ENCODE measurements around the gene RFX3. TPM values are rescaled to one million over a fixed set of nuclear protein-coding genes. Genes with fewer than 3 reads are reported as not detected.

RFX3 gene
- total RNA-seq, 1 experiment from 2014 or later, result 5.7 TPM

GRCh38 chr9:3471883-3472282, 53.9 kb downstream of the RFX3 start:
- ChIA-PET CTCF (no interaction called here), POLR2A (no interaction called here)
- no peaks in the 10 kb centered on the region for H3K36me3 ChIP-seq (ENCODE audit: control insufficient read depth, insufficient read depth, low read length)
- intact Hi-C loops (cut with micrococcal nuclease; ENCODE audit: unreplicated experiment) (no loop called here), in situ Hi-C loops (cut with HindIII; ENCODE audit: low pct_unique_long_range_greater_than_20kb, low sequenced_read_pairs) (no loop called here)
- no peak for DNase-seq (ENCODE audit: low read depth, low spot score)
- no peaks in the 10 kb centered on the region for H3K9me3 ChIP-seq (ENCODE audit: control insufficient read depth, insufficient read depth, low read depth, low read length)
- no peaks in the 10 kb centered on the region for H3K27me3 ChIP-seq (ENCODE audit: control insufficient read depth, insufficient read depth, low read length)
- ATAC-seq, result no peak
- no peak overlapping the region for H3K27ac ChIP-seq (ENCODE audit: low read length)
- TF ChIP-seq SIN3A (IDR thresholded peaks at IDR 0.05; ENCODE audit: borderline replicate concordance, insufficient read depth, low read depth, low read length) (no peak), POLR2AphosphoS5 (IDR thresholded peaks at IDR 0.05; ENCODE audit: low read depth, low read length) (no peak), TCF7L2 (IDR thresholded peaks at IDR 0.05; ENCODE audit: low read depth, low read length) (no peak), CTCF (IDR thresholded peaks at IDR 0.05) (no peak), REST (IDR thresholded peaks at IDR 0.05; ENCODE audit: insufficient read depth in 1 of 2, low read depth in 2 of 2, low read length in 1 of 2) (no peak)
- BruUV-seq (replicated peaks), result no TSS peak
- H3K4me3 ChIP-seq (ENCODE audit: low read depth in 2 of 2, low read length in 2 of 2), result no peak overlapping the region
- H3K4me1 ChIP-seq (ENCODE audit: control insufficient read depth, insufficient read depth, low read length), result no peaks in the 10 kb centered on the region

GRCh38 chr9:3468421-3469205, 57.2 kb downstream of the RFX3 start:
- H3K36me3 ChIP-seq (ENCODE audit: control insufficient read depth, insufficient read depth, low read length), result no peaks in the 10 kb centered on the region
- no peaks in the 10 kb centered on the region for H3K9me3 ChIP-seq (ENCODE audit: control insufficient read depth, insufficient read depth, low read depth, low read length)
- no peaks in the 10 kb centered on the region for H3K4me1 ChIP-seq (ENCODE audit: control insufficient read depth, insufficient read depth, low read length)
- ATAC-seq (no peak), DNase-seq (ENCODE audit: low read depth, low spot score) (no peak)
- in situ Hi-C loops (cut with HindIII; ENCODE audit: low pct_unique_long_range_greater_than_20kb, low sequenced_read_pairs) (no loop called here), intact Hi-C loops (cut with micrococcal nuclease; ENCODE audit: unreplicated experiment) (no loop called here)
- no TSS peak for BruUV-seq (replicated peaks)
- no peak overlapping the region for H3K4me3 ChIP-seq (ENCODE audit: low read depth in 2 of 2, low read length in 2 of 2)
- ChIA-PET CTCF (no interaction called here), POLR2A (no interaction called here)
- TF ChIP-seq POLR2AphosphoS5 (IDR thresholded peaks at IDR 0.05; ENCODE audit: low read depth, low read length) (no peak), CTCF (IDR thresholded peaks at IDR 0.05) (no peak), SIN3A (IDR thresholded peaks at IDR 0.05; ENCODE audit: borderline replicate concordance, insufficient read depth, low read depth, low read length) (no peak), REST (IDR thresholded peaks at IDR 0.05; ENCODE audit: insufficient read depth in 1 of 2, low read depth in 2 of 2, low read length in 1 of 2) (no peak), TCF7L2 (IDR thresholded peaks at IDR 0.05; ENCODE audit: low read depth, low read length) (no peak)
- H3K27ac ChIP-seq (ENCODE audit: low read length), result no peak overlapping the region
- H3K27me3 ChIP-seq (ENCODE audit: control insufficient read depth, insufficient read depth, low read length), result no peaks in the 10 kb centered on the region

Measured in Panc1 (cell line).